Activated CD8-positive, alpha-beta memory T cell treated with anti-CD3 and anti-CD28 coated beads, Interleukin-2, amount 50 U/mL, for 24 hours (primary cell): ENCODE results near the gene SLC30A1.

Experiments used
- DNase-seq: peaks from one replicate; pipeline ENCODE4 v3.0.0-alpha.2; 2020; ENCODE audit errors: extremely low read depth

Gene SLC30A1

GRCh38 chr1:211522804-211523203 lies 56.2 kb downstream of the SLC30A1 start:
- no peak for DNase-seq
